SK-N-MC (cell line): Measurements from ENCODE around the gene MRPS6.

ENCODE experiments used
- EZH2 ChIP-seq: fragments of 200-600 bp; sonication (generic); IDR thresholded peaks from one replicate; pipeline ENCODE4 v1.6.1; 2017; ENCODE audit warnings: antibody characterized with exemption
- POLR2AphosphoS5 ChIP-seq: IDR thresholded peaks from 2 replicates; pipeline ENCODE4 v1.6.1; 2012; ENCODE audit warnings: mild to moderate bottlenecking, low read depth, low read length, borderline replicate concordance

- TF ChIP-seq EZH2, result no peak
- no peak for TF ChIP-seq POLR2AphosphoS5
These were observed 58.2 kb downstream of the MRPS6 start for GRCh38 chr21:34131586-34131985.
